GM12864 (cell line): Measurements from ENCODE around the gene LRRC47.
A peak's percentile ranks its signal among the peaks of the same experiment; 100 is the strongest.

Experiments
- DNase-seq: peaks from one replicate; pipeline ENCODE4 v3.0.0-alpha.2; 2011; ENCODE audit warnings: low read depth
- H3K4me3 ChIP-seq: 2 replicates; pipeline ENCODE4 v1.5.1; 2011; ENCODE audit warnings: mild to moderate bottlenecking, low read depth, low read length, control low read depth
- TF ChIP-seq, protein P1 (sequence below): IDR thresholded peaks from 2 replicates; pipeline ENCODE4 v1.5.1; 2011; ENCODE audit warnings: low read depth, mild to moderate bottlenecking, moderate library complexity, low read length, control low read depth, inconsistent platforms; ENCODE audit errors: missing control alignments

LRRC47 gene

DNA sequence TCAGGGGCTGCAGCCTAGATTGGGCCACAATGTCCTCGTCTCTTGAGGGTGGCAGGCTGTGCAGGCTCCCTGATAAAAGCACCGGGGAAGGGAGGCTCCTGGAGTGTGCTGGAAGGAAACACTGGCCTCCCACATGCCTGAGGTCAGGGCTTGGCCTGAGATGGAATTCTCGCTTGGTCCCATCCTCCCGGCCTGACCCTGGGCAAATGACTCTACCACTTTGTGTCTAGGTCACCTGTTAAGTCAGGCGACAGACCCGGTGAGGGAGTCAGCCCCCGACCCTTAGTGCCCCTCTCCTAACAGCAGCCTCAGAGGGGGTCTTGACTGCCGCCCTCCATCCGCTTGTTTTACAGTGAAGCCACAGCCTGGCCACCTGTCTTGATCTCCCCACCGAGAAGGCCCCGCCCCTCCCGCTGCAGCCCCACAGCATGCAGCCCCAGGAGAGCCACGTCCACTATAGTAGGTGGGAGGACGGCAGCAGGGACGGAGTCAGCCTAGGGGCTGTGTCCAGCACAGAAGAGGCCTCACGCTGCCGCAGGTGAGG, 21.3 kb downstream of the LRRC47 start:
- no peak for DNase-seq
- TF ChIP-seq, protein P1, sequence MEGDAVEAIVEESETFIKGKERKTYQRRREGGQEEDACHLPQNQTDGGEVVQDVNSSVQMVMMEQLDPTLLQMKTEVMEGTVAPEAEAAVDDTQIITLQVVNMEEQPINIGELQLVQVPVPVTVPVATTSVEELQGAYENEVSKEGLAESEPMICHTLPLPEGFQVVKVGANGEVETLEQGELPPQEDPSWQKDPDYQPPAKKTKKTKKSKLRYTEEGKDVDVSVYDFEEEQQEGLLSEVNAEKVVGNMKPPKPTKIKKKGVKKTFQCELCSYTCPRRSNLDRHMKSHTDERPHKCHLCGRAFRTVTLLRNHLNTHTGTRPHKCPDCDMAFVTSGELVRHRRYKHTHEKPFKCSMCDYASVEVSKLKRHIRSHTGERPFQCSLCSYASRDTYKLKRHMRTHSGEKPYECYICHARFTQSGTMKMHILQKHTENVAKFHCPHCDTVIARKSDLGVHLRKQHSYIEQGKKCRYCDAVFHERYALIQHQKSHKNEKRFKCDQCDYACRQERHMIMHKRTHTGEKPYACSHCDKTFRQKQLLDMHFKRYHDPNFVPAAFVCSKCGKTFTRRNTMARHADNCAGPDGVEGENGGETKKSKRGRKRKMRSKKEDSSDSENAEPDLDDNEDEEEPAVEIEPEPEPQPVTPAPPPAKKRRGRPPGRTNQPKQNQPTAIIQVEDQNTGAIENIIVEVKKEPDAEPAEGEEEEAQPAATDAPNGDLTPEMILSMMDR, result no peak
- H3K4me3 ChIP-seq, result no peak overlapping the region

GRCh38 chr1:3774276-3774945, 21.9 kb downstream of the LRRC47 start:
- H3K4me3 ChIP-seq, result no peak overlapping the region
- TF ChIP-seq, protein P1, result no peak
- no peak for DNase-seq

DNA sequence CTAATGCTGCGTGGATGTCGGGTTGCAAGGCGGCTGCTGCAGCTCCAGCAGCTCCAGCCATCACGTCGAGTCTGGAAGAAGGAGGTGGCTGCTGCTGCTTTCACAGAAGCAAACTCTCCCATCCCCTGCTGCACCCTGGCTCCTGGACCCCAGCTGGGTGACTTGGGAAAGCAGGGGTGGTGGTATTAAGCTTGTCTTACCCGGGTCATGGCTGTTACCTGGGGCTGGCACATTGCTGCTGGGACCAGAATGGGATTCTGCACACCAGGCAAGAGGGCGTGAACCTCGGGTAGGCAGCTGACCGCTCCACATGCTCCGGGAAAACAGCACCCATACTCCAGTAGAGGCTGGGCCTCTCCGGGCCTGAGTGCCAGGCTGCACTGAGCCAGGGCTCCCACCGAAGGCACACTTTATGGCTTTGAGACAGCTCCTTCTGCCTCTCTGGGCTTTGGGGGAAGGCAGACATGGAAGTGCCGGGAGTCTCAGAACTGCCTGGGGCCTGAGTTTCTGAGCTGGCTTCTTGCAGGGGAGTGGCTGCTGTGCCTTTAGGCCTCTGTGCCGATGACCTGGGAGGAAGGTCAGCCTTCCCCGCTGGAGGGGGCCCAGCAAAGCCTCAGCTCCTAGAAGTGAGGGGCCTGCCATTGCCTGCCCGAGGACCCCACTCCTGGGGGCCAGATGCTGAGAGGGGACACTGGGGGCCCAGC, 22.6 kb downstream of the LRRC47 start:
- no peak overlapping the region for H3K4me3 ChIP-seq
- TF ChIP-seq, protein P1, result no peak
- DNase-seq, result no peak

- TF ChIP-seq, protein P1, result no peak
- H3K4me3 ChIP-seq, result peak within 1 kb of the TSS; percentile 59
- DNase-seq, result no peak
Measured at GRCh38 chr1:3772715-3773571, 23.4 kb downstream of the LRRC47 start, which contains the start of gene SMIM1. TSS of gene SMIM1 (plus strand) at chr1:3772749. CDS start at chr1:3775374, 2,625 bp downstream.

DNA sequence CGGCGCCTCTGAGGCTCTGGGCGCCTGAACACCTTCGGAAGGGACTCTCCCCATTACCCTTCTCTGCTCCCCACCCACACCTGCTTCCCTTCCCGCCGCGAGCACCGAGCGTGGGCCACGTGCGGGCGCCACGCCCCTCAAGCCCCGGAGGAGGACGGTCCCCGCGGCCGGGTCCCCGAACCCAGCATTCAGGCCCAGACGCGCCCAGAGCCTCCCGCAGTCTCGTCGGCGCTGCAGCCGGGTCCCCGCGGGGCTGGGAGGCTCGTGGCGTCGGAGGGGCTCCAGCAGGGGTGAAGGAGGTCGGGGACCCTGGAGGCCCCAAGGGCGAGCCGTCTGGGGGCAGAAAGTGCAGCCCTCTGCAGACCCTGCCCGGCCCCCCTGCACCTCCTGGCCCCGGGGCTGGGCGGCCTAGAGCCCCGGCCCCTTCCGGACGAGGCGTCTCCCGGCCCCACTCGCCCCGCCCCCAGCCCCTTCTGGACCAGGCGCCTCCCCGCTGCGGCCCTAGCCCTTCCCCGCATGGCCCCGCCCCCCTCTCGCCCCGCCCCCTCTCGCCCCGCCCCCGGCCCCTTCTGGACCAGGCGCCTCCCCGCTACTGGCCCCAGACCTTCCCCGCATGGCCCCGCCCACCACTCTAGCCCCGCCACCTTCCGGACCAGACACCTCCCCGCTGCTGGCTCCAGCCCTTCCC, 24.1 kb downstream of the LRRC47 start:
- TF ChIP-seq, protein P1, result no peak
- peak; percentile 49 for DNase-seq
- peak overlapping the region; percentile 59 for H3K4me3 ChIP-seq
